Measurements from ENCODE around the gene WNT6.
"Not testable (repeated sequence)": the region's sequence is repeated elsewhere in the genome, so short reads cannot be mapped to it uniquely, and the experiment has no call there.

WNT6 gene

DNA sequence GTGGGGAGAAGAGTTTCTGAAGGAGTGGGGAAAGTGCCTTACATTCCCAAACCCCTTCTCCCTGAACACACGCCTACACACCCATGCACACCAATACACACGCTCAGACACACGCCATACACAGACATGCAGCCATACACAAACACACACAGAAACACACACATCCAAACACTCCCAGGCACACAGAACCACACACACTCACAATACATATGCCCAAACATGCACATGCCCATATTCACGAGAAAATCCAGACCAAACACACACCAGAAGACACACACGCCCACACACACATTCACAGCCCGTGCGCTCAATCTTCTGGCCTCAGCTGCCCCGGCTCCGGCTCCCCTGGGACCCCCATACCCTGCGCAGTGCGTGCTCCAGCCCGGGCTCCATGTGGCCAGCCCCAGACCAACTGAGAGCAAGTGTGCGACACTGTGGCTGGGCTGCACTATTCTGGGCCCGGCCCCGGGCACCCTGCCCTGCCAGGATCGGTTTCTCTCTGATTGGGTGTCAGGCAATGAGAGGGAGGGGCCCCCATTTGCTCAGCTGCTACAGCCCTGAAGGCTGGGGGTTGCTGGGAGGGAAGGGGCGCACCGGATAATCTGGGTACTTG is 28.1 kb upstream of the WNT6 start, which contains the start of gene PRKAG3:
TSS of gene PRKAG3 (minus strand) at position 426 of the 613 bp plus-strand sequence.
- DNase-seq, result no peak

DNA sequence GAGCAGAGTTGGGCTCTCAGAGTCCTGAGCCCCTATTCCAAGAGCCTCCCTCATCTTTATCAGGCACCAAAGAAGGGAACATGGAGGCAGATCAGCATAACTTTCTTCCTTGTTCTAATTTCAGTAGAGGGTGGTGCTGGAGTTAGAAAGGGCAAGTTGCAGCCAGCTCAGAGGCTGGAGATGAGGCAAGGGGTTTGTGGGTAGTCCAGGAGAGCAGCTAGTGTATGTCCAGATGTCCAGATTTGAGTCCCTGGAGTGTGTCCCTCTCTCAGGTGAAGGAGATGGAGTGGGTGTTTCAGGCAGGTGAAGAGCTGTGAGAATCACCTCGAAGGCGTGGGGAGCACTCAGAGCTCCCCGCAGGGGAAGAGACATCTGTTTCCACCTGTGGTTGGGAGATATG is 27.5 kb upstream of the WNT6 start:
- no peak for DNase-seq

DNA sequence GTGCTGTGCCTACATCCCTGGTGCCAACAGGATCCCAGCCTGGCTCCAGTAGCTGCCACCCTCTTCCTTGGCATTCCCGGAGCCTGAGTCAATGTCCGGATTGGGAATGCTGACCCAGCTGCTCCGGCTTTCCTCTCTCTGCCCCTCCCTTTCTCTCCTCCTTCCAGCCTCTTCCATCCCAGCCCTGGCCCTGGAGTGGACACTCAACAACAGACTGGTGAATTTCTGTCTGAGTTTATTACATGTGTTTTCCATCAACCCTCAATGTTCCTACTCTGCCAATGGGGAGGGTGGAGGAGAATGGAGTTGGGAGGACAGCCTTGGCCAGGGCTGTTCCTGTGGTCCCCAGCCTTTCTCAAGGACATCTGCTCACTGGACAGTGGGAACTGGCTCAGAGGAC is 27.1 kb upstream of the WNT6 start:
- no peak for DNase-seq

DNA sequence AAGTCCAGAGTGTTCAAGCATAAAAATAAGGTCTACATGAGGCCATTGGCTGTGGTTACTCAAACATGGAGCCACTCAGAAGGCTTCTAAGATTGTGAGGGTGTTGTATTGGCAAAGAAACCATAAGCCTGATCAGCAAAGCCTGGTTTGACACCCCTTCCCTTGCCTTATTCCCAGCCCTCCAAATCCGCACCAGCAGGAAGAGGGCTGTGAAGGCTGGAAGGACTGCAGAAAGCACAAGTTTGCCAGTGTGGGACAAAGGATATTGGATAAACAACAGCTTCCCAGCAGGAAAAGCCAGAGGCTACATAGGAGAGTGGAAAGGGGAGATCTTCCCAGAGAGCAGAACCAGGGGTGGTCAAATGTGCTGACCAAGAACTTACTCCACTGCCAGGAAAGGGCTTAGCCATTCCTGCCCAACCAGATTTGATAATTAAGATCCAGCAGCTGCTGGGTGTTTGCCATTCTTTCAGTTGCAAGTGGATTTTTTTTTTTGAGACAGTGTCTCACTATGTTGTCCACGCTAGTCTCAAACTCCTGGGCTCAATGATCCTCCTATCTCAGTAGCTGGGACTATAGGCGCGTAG is 26.5 kb upstream of the WNT6 start:
- no peak for DNase-seq

DNA sequence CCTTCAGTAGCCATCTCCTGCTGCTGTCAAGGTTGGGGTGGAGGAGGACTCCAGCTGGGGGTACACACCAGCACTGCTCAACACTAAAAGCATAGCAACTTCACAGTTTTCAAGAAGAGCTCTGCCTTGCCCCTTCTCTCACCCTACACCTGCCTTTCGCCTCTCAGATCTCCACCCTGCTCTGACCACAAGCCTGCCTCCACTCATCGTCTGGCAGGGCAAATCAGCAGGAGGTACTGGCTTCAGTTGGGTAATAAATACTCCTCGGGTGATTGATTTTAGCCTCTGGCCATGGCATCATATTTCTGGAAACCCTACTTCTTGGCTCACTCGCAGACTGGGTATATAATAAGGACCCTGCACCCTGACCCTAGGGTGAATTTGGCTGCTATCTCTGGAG is 24.9 kb upstream of the WNT6 start:
- DNase-seq, result no peak

DNA sequence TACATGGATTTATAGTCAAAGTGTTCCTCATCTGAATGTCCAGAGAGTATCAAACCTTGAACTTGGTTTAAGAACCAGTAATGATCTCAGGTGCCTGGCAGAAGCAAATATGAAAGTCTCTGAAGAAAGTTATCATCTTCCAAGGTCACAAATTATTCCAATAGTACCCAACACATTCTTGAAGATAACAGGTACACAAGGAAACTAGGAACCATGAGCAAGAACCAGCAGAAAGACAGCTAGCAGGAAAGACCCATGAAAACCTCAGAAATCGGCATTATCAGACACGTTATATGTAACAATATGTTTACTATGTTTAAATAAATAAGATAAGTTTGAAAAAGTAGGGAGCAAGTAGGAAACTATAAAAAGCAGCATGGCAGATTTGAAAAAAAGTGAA is 22.1 kb upstream of the WNT6 start:
- no peak for DNase-seq

DNA sequence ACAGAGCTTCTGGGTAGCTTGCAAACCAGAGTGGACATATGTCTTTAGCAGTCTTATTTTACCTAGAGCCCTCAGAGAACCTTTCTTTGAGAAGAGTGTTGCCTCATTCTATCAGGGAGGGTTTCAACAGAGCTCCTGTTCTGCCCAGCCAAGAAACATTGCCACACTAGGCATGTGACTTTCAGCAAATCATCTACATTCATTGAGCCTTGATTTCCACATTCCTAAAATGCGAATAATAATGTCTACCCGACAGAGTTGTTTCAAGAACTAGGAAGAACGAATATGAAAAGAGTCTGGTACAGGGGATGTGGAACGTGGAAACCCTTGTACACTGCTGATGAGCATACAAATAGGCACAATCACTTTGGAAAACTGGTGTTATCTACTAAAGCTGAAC is 20.2 kb upstream of the WNT6 start:
- no peak for DNase-seq

DNA sequence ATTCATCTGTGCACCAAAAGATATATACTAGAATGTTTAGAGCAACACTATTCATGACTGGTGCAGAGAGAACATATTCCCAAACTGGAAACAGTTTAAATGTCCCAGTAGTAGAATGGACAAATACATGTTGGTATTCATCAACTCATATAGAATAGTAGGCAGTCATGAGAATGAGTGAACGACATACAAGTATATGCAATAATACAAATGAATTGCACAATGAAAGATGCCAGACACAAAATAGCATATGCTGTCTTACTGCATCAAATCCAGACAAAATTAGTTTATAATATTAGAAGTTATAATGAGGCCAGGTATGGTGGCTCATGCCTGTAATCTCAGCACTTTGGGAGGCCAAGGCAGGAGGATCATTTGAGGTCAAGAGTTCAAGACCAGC is 19.7 kb upstream of the WNT6 start:
- DNase-seq, result no peak

DNA sequence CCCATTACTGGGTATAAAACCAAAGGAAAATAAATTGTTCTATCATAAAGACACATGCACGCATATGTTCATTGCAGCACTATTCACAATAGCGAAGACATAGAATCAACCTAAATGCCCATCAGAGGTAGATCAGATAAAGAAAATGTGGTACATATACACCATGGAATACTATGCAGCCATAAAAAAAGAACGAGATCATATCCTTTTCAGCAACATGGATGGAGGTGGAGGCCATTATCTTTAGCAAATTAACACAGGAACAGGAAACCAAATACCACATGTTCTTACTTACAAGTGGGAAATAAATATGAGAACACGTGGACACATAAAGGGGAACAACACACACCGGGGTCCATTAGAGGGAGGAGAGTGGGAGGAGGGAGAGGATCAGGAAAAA is 15.3 kb upstream of the WNT6 start:
- DNase-seq, result not testable (repeated sequence)

DNA sequence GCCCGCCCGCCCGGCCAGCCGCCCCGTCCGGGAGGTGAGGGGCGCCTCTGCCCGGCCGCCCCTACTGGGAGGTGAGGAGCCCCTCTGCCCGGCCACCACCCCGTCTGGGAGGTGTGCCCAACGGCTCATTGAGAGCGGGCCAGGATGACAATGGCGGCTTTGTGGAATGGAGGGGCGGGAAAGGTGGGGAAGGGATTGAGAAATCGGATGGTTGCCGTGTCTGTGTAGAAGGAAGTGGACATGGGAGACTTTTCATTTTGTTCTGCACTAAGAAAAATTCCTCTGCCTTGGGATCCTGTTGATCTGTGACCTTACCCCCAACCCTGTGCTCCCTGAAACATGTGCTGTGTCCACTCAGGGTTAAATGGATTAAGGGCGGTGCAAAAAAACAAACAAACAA is 12.6 kb upstream of the WNT6 start:
- not testable (repeated sequence) for DNase-seq

DNA sequence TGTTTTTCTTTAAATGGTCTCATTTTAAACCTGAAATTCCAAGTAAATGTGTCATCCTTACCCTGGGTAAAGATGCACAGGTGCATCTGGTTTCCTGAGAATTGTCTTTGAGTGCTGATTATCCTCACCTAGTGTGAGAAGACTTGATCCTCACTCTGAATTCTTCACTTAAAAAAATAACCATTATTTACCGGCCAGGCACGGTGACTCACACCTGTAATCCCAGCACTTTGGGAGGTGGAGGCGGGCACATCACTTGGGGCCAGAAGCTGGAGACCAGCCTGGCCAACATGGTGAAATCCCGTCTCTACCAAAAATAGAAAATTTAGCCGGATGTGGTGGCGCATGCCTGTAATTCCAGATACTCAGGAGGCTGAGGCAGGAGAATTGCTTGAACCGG is 9.9 kb upstream of the WNT6 start:
- DNase-seq, result no peak

DNA sequence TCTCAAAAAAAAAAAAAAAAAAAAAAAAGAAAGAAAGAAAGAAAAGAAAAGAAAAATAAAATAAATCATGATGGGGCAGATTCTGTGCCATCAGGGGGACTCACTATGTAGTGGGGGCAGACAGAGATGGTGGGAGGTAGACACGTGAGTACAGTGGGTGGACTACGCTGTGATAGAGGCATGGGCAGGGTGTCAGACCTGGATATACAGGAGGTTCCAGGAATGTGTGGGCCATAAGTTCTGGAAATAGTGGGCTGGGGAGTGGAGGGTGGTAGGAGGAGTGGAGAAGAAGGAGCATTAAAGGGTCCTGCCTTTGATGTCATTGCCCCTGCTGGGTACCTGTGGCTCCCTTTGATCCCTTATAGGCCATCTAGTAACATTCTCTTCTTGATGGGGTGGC is 8.8 kb upstream of the WNT6 start:
- no peak for DNase-seq

DNA sequence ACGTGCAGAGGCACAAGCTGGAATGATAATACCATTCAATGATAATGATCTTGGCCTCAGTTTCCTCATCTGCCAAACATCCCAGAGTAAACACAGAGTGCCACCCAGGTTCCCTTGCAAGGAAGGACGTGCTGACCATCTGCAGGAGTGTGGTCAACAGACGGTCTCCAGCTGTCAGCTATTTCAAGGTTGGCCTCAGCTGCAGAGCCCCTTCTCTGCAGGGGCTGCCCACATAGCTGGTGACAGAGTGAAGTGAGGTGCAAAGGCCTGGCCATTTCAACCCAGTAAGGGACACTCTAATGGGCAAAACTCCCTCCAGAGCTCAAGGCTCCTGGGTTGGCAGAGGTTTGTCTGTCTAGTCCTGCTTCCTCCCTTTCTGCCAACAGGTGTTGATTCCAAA is 8.3 kb upstream of the WNT6 start:
- no peak for DNase-seq

DNA sequence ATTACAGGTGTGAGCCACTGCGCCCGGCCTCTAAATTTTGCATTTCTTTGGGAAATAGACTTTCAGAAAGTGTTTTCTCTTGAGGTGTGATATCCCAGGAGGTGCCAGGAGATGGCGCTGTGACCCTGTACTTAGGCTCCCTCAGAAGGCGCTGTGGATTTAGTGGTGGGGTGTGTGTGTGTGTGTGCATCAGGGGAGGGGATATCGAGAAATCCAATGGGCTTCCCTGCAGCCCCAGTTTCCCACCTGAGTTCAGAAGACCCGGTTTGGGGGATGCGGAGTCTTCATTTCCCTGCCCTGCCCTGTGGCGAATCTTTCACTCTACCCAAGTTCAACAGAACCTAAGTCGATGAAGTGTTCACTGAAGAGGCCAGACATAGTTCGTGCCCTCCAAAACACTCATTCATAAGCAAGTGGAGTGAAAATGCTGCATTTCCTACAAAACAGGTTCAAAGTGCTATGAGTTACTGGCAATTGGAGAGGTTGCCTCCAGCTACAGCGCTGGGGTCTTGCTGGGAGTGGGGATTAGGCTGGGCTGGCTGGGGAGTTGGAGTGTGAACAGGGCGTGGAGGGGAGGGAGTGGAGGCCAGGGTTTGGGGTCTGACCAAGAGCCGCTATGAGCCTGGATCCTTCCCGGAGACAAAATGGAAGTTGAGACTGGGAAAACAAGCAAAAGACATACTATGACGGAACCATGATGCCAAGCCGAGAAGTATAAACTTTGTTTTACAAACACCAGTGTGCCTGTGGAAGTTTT is 6.5 kb upstream of the WNT6 start:
- peak; percentile 76 for DNase-seq

DNA sequence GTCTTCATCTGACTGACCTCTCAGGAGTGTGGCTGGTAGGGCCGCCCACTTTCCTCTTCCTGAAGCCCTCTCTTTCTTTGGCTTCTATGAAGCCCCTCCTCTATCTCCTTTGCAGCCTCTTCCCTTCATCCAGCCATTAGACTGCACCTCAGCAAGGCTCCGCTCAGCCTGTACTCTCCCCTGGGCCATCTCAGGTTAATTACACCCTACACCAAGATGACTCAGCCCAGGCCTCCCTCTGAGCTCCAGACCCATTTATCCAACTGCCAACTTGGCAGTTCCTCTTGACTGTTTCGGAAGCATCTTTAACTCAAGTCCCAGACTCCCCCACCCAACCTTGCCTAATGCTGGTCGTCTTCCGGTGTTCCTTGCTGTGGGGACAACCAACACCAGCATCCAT is 5.8 kb upstream of the WNT6 start:
- no peak for DNase-seq

DNA sequence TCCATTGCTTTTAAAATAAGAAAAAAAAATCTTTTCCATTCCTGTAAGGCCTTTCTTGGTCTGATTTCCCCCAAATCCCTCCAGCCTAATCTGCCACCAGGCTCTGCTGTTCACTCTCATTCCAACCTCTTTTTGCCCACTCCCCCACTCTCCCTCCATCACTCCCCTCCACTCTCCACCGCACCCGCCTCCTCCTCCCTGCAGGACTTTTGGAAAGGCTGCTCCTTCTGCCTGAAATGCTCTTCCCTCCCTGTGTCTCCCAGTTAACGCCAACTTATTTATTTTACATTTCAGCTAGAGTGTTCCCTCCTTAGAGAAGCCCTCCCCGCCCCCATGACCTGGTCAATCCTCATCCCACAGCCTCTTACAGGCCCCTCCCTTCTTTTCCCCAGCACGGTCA is 4.7 kb upstream of the WNT6 start:
- no peak for DNase-seq

DNA sequence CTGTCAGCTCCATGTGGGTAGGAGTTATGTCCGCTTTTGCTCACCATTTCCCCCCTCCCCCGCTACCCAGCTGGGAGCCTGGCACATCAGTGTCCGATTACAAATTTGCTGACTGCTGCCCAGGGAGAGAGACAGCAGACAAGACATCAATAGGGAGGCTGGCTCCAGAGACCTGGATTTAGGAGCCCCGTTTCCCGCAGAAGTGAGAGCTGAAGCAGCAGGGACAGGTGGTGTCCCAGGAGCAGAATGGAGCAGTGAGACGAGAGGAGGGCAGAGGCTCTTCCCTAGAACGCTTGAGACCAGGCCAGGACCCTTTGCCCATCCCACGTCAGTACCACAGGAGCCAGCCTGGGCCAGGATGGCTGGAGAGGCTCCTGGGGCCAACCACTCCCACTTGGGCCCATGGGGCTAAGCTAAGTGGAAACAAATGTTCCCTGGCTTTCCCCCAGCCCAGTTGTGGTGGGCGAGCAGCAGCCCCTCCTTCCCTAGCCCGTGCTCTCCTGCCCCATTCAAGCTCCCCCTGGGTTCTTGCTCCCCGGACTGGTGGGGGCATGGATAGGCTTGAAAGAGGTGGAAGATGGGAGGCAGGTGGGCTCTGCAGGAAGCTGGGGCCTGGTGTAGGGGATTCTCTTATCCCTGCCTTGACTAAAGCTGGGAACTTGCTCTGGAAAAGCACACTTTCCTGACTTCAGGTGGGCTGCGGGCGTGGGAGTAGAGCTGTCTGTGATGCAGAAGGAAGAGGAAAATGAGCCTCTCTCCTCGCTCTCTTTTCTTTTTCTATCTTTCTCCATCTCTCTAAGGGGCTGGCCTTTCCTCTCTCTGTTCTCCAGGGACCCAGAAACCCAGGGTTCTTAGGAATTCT is 4.1 kb upstream of the WNT6 start:
- no peak for DNase-seq

DNA sequence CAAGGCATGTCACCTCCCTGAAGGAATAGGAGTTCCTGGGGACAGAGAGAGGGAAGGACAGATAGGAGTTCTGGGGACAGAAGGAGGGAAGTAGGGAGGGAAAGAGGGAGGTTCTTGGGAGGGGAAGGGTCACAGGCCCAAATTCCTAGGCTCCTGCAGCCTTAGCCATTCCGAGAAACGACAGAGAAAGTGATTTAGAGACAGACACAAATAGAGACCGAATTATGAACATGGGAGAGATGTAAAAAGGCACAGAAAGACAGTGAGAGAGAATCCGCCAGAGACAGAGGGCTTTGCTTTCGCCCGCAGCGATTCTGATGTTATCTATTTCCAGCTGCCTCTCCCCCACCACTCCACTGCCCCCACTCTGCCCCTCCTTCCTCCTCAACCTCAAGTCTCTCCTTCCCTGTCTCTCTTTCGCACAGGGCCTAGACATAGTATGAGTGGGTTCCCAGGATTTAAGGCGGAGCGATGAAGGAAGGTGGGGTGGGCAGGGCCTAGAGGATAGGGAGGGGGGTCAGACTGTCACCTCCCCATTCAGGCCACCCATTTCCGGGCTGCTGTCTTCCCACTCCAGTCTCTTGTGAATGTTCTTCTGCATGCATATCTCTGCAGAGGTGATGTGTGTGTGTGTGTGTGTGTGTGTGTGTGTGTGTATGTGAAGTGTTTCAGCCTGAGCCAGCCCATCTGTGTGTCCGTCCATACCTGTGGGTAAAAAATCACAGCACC is 3.3 kb upstream of the WNT6 start:
- DNase-seq, result no peak

DNA sequence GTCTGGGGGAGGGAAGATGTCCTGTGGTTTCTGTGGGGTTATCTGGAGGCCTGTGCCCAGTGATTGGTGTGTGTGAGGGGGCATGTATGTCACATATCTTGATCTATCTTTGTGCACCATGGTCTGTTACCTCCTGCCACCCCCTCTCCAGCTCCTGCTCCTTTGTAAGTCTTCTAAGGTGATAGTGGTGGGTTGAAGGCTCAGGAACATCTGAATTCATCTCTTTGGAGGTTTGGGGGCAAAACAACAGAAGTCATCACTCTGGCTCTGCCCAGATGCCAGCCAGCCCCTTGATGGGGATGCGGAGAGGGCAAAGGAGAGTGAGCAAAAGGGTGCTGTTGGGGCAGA is 2.7 kb upstream of the WNT6 start:
- DNase-seq, result no peak

DNA sequence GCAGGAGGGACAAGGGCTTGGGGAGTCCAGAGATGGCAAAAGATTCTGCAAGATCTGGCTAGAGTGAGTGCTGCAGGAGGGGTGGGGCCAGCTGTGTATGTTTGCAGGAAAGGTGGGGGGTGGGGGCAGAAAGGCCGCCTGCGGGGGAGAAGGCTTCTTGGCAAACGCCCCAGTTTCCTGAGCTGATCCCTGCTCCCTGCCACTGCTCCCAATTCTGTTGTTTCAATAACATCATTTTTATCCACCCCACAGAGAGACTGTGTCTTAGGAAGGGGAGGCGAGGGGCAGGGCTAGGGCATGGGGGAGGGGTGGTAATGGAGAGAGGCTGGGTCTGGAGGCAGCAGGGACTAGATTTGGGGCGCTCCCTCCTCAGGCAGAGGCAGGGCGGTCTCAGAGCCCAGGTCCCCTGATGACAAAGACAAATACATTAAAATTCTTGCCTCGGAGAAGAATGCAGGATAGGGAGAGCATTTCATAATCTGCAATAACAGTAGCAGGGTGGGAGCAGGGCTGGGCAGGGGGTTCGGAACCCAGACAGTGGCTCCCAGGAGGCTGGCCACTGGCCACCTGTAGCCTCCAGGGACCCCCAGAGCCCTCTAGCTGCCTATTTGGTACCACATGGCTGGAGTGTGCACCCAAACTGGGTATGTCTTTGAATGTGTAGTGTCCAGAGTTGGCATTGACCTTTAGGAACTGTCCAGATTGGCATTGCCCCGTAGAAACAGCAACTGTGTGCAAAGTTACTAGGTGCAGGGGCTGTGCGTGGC is 2.1 kb upstream of the WNT6 start:
- no peak for DNase-seq

DNA sequence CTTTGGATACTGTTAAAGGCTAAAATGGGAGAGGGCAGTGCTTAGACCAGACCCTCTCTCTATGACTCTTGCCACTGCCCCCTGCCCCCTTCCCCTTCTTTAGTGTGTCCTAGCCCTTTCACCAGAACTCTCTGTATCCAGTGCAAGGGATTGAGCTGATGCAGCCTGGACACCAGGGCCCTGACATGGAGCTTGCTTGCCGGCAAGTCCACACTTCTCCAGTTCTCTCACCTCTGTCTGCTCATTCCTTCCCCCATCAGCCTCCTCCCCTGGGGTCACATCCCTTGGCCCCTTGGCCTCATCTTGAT is 1.5 kb upstream of the WNT6 start:
- no peak for DNase-seq

All from stimulated activated CD4-positive, alpha-beta T cell treated with anti-CD3 and anti-CD28 coated beads, Interleukin-15, amount 100 ng/mL, for 24 hours (primary cell).